Measurements from ENCODE around the gene OXCT1.
"Not testable (repeated sequence)": the region's sequence is repeated elsewhere in the genome, so short reads cannot be mapped to it uniquely, and the experiment has no call there.

Gene OXCT1

DNA sequence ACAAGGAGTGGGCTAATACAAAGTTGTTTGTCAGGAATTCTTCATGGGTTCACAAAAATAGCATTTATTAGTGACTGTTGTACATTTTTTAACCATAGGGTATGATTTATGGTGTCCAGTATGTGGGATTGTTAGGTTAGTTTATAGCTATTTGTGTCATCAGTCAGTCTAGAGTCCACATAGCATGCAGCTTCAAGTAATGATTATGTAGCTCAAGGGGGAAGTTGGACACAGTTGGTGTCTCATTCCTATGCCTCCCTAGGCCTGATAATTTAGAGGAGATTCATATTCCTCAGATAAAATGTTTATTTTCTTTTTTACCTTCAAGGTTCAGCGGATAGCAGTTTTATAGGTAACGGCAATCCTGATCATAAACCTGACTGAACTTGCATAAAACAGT lies 153.8 kb downstream of the OXCT1 start:
- no peak for DNase-seq (ENCODE audit: extremely low read depth, insufficient read length)
- Histone ChIP-seq H3K27me3 (replicated peaks; ENCODE audit: control insufficient read depth, insufficient read depth, low read length) (no peaks in the 10 kb centered on the region), H3K4me3 (replicated peaks; ENCODE audit: low read depth, low read length) (no peak overlapping the region), H3K36me3 (ENCODE audit: control insufficient read depth, insufficient read depth, low read length) (no peaks in the 10 kb centered on the region)
- TF ChIP-seq, protein P1, sequence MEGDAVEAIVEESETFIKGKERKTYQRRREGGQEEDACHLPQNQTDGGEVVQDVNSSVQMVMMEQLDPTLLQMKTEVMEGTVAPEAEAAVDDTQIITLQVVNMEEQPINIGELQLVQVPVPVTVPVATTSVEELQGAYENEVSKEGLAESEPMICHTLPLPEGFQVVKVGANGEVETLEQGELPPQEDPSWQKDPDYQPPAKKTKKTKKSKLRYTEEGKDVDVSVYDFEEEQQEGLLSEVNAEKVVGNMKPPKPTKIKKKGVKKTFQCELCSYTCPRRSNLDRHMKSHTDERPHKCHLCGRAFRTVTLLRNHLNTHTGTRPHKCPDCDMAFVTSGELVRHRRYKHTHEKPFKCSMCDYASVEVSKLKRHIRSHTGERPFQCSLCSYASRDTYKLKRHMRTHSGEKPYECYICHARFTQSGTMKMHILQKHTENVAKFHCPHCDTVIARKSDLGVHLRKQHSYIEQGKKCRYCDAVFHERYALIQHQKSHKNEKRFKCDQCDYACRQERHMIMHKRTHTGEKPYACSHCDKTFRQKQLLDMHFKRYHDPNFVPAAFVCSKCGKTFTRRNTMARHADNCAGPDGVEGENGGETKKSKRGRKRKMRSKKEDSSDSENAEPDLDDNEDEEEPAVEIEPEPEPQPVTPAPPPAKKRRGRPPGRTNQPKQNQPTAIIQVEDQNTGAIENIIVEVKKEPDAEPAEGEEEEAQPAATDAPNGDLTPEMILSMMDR (IDR thresholded peaks at IDR 0.05; ENCODE audit: insufficient read depth, low read length, poor library complexity, severe bottlenecking) = no peak

DNA sequence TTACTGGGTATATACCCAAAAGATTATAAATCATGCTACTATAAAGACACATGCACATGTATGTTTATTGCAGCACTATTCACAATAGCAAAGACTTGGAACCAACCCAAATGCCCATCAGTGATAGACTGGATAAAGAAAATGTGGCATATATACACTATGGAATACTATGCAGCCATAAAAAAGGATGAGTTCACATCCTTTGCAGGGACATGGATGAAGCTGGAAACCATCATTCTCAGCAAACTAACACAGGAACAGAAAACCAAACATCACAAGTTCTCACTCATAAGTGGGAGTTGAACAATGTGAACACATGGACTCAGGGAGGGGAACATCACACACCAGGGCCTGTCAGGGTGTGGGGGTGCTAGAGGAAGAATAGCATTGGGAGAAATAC lies 155.8 kb downstream of the OXCT1 start:
- not testable (repeated sequence) for H3K36me3 ChIP-seq (ENCODE audit: control insufficient read depth, insufficient read depth, low read length); H3K4me3 ChIP-seq (replicated peaks; ENCODE audit: low read depth, low read length); H3K27me3 ChIP-seq (replicated peaks; ENCODE audit: control insufficient read depth, insufficient read depth, low read length); DNase-seq (ENCODE audit: extremely low read depth, insufficient read length)

DNA sequence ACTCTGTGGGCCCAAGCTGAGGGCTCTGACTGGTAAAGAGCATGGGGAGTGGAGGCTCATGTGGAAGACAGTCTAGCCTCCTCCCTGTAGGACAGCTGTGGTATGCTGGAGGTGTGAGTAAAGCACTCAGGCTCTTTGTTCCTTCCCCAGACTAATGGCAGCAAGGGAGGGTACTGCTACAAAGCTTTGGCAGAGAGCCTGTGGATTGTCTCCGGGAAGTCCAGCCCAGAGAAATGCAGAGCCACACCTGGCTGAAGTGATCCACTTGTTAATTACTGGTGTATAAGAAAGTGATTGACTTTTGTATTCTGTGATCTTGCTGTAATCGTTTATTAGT lies 161.7 kb downstream of the OXCT1 start:
- Histone ChIP-seq H3K36me3 (ENCODE audit: control insufficient read depth, insufficient read depth, low read length) (no peaks in the 10 kb centered on the region), H3K4me3 (replicated peaks; ENCODE audit: low read depth, low read length) (no peak overlapping the region), H3K27me3 (replicated peaks; ENCODE audit: control insufficient read depth, insufficient read depth, low read length) (no peaks in the 10 kb centered on the region)
- TF ChIP-seq, protein P1 (IDR thresholded peaks at IDR 0.05; ENCODE audit: insufficient read depth, low read length, poor library complexity, severe bottlenecking) = no peak
- DNase-seq (ENCODE audit: extremely low read depth, insufficient read length) = no peak

DNA sequence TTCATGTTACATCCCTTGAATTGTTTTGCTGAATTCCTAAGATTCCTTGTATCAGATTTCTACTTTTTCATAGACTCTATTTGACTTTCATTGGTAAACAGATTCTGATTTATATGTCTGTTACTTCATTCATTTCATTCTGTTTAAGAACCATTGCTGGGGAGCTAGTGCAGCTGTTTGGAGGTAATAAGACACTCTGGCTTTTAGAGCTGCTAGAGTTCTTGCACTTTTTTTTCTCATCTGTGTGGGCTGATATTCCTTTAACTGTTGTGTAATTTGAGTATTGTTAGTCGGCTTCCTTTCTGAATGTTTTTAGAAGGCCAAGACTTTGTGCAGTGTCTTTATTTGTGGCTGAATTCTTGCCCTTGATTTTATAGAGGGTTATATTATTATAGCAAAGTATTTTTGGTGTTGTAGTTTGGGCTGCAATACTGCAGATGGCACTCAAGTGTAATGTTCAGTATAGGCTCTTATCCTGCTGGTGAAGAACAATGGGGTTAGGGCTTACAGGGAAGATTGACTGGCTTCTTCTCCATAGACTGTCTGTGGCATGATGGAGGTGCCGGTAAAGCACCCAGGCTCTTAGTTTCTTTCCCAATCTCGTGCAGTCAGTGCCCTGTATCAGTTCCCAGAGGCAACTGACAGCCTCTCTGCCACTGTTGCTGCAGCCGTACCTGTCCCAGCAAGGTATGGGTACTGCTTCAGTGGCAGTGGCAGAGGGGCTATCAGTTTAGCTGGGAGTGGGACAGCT lies 162.2 kb downstream of the OXCT1 start:
- TF ChIP-seq, protein P1 (IDR thresholded peaks at IDR 0.05; ENCODE audit: insufficient read depth, low read length, poor library complexity, severe bottlenecking) = peak; percentile 57
- Histone ChIP-seq H3K27me3 (replicated peaks; ENCODE audit: control insufficient read depth, insufficient read depth, low read length) (no peaks in the 10 kb centered on the region), H3K36me3 (ENCODE audit: control insufficient read depth, insufficient read depth, low read length) (no peaks in the 10 kb centered on the region), H3K4me3 (replicated peaks; ENCODE audit: low read depth, low read length) (no peak overlapping the region)
- no peak for DNase-seq (ENCODE audit: extremely low read depth, insufficient read length)

DNA sequence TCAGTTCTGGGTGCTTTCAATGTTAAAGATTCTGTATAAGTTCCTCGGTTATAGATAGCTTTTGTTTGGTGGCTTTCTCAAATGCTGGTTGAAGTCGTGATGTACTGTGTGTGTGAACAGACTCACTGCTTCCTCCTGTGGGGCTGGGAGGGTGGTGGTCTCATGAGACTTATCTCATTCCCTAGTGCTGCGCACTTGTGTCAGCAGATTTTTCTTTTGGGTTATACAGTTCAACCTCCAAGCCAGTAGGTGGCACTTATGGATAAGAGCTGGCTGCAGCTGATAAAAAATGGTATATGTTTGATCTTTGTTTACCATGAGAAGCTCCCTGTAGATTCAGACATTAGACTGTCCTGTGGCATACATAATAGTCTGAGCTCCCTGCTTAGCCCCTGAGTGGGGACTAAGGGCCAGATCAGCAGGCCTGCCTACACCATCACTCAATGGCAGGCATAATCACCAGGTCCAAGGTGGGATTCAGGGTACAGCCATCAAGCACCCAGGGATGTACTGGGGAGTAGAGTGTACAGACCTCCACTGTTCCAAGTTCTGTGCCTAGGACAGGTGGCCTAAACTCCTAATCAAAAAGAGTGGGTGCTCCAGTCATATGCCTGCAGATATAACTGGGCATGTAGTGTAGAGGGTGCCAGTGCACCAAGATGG lies 174.2 kb downstream of the OXCT1 start:
- no peak for DNase-seq (ENCODE audit: extremely low read depth, insufficient read length)
- TF ChIP-seq, protein P1 (IDR thresholded peaks at IDR 0.05; ENCODE audit: insufficient read depth, low read length, poor library complexity, severe bottlenecking) = peak; percentile 58
- Histone ChIP-seq H3K36me3 (ENCODE audit: control insufficient read depth, insufficient read depth, low read length) (no peaks in the 10 kb centered on the region), H3K27me3 (replicated peaks; ENCODE audit: control insufficient read depth, insufficient read depth, low read length) (no peaks in the 10 kb centered on the region), H3K4me3 (replicated peaks; ENCODE audit: low read depth, low read length) (no peak overlapping the region)

DNA sequence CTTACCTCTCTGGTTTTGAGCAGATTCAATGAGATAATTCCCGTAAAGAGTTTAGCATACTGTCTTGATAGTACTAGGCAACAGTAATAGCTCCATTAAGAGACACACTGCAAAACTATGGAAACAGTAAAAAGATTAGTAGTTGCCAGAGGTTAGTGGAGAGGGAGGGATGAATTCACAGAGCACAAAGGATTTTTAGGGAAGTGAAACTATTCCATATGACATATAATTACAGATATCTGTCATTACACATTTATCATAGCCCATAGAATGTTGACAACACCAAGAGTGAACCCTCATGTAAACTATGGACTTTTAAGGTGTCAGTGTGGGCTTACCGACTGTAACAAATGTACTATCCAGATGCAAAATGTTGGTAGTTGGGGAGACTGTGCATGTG lies 183.5 kb downstream of the OXCT1 start:
- H3K4me3 ChIP-seq (replicated peaks; ENCODE audit: low read depth, low read length) = no peak overlapping the region
- no peaks in the 10 kb centered on the region; the same call in 1 of the 2 replicates for H3K27me3 ChIP-seq (replicated peaks; ENCODE audit: control insufficient read depth, insufficient read depth, low read length)
- TF ChIP-seq, protein P1 (IDR thresholded peaks at IDR 0.05; ENCODE audit: insufficient read depth, low read length, poor library complexity, severe bottlenecking) = no peak
- DNase-seq (ENCODE audit: extremely low read depth, insufficient read length) = no peak
- no peaks in the 10 kb centered on the region for H3K36me3 ChIP-seq (ENCODE audit: control insufficient read depth, insufficient read depth, low read length)

Data from GM06990 (cell line).